AG09309 (cell line): ENCODE measurements around the gene RIPOR2.
A peak's percentile ranks its signal among the peaks of the same experiment; 100 is the strongest.

Experiments used
- DNase-seq: peaks from one replicate; pipeline ENCODE4 v3.0.0-alpha.2; 2010; ENCODE audit warnings: low read depth
- H3K4me3 ChIP-seq: 2 replicates; pipeline ENCODE4 v1.5.1; 2011; ENCODE audit warnings: mild to moderate bottlenecking, low read depth, low read length, moderate library complexity; ENCODE audit not compliant: control insufficient read depth
- CTCF ChIP-seq: IDR thresholded peaks from 2 replicates; pipeline ENCODE4 v1.5.1; 2011; ENCODE audit warnings: mild to moderate bottlenecking, low read depth, low read length, inconsistent platforms; ENCODE audit not compliant: insufficient read depth, control insufficient read depth; ENCODE audit errors: missing control alignments

The RIPOR2 gene

GRCh38 chr6:24838994-24839393 lies 96.8 kb downstream of the RIPOR2 start:
- no peak for DNase-seq
- no peak overlapping the region for H3K4me3 ChIP-seq
- no peak for TF ChIP-seq CTCF

DNA sequence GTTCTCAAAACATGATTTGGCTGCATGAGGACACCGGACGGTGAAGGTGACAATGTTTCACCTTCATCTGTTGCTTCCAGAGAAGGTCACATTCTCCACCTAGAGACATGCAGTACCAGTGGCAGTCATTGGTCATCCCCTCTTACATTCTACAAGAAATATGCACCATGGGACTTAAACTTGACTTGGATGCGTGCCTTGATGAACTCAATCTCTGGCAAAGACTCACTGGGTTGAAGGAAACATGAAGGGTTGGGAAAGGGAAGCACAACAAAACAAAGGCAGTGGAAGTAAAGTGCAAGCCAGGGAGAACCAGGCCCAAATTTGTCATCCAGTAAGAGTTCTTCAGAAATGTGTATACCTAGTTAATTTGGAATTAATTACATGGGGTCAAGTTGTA lies 97.7 kb downstream of the RIPOR2 start:
- no peak overlapping the region for H3K4me3 ChIP-seq
- DNase-seq: no peak

DNA sequence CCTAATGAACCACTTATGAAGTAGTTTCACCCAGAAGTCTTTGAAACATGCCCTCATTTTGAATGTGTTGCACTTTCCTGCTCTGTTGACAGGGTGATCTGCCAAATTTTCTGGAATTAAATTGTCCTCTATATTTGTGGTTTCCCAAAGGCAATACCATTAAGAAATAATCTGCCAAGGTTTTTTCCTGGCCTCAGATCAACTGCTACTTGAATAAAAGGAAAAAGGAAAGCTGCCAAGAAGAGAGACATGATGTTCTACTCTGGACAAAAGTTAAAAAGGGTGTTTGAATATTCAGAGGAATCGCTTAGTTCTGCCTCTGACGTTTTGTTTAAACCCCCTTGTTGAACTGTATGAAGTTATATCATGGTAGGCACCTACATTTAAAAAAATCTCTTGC lies 99.7 kb downstream of the RIPOR2 start:
- no peak for TF ChIP-seq CTCF
- no peak overlapping the region for H3K4me3 ChIP-seq
- DNase-seq: no peak

More for the DNA sequence above, 97.7 kb downstream of the RIPOR2 start:
- no peak for TF ChIP-seq CTCF

DNA sequence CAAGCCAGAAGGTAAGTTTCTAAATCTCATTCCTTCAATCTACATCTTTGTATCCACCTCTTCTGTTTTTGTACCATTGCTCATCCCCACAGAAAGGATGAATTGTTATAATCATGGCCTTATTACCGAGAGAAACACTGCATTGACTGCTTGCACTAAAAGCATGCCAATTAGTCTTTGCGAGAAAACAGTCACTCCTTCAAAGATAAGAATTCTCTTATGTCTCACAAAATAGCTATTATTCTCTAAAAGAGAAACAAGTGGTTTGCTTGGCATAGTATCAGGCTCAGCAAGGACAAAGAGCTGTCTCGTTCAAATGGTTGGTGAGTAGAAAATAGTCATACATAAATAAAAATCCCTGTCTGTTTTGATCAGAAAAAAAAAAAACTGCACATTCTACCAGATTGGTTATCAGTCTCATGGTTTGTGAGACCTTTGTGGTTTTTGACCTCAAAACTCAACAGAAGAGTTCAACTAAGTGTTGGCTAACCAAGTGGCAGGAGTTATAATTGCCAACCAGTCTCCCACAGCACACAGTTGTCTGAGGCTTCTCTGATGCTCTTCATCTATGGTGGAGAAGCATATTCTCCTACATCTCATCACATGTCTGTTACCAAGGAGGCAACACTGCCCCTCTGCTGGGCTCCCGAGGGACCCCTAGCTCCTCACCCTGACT lies 101.9 kb downstream of the RIPOR2 start:
- H3K4me3 ChIP-seq: no peak overlapping the region
- no peak for TF ChIP-seq CTCF
- no peak for DNase-seq

DNA sequence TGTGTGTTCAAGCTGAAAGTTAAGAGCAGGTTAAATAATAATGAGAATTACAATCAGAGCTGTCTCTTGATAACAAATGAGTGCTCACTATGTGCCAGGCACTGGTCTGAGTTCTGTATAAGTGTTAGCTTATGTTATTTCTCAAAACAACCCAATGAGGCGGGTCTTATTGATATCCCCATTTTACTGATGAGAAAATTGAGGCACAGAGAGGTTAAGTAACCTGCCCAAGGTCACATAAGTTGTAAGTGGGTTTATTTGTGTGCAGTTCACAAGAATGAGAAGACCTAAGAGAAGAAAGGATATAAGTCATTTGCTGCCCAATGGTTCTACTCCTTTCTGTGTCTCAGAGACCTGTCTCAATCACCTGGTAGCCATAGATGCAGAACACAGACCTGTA lies 103.0 kb downstream of the RIPOR2 start:
- TF ChIP-seq CTCF: no peak
- H3K4me3 ChIP-seq: no peak overlapping the region

DNA sequence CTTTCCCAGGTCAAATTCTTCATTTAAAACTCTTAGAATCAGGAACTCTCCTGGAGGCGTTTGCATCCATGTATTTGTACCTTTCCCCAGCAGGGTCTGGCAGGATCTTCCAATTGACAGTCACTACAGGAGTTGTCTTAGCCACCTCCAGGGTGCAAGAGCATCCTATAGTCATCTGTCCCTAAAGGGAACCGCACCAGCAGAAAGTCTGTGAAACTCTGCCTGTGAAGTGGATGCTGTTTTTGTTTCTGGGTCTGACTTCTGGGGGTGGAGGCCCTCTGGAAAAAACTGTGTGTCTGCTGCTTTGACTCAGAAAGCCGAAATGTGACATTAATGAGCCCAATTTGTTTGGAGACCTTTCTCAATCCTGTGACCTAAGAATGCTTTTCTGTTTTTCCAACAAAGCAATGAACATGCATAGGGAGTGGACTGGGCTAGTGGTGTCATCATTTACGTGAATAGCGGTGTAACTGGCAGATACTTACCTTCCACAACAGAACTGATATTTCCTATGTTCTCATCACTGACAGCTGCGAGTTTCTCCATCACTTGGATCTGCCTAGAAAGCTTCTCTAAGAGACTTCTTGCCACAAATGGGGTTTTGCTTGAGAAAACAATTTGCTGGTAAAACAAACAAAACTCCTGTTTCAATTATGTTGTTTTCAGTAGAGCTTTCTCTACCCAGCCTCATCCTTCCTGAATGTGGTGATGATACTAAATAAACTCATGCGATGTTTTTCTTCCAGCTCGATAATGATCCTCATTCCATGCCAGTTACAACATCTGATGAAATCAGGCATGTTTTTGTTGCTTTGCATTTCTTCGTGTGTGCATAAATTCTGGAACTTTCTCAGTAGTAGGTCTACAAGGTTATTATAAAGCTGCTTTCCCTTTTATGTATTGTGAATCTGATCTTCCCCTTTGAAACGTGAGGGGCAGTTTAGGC lies 103.7 kb downstream of the RIPOR2 start:
- TF ChIP-seq CTCF: no peak
- peak; percentile 39 for DNase-seq
- no peak overlapping the region for H3K4me3 ChIP-seq

More for the DNA sequence above, 103.0 kb downstream of the RIPOR2 start:
- DNase-seq: no peak
